ENCODE results near the gene TMEM132D. TPM values are rescaled to one million over a fixed set of nuclear protein-coding genes. Genes with fewer than 3 reads are reported as not detected.

Gene TMEM132D
- total and polyA plus RNA-seq, 2 donors from 2014 or later, result 0.13 TPM; not detected in 1

GRCh38 chr12:129226005-129226404, 677.8 kb downstream of the TMEM132D start:
- TF ChIP-seq CTCF (IDR thresholded peaks at IDR 0.05; ENCODE audit: borderline replicate concordance, extremely low read depth, insufficient read depth), result no peak
- no peaks in the 10 kb centered on the region for H3K36me3 ChIP-seq (ENCODE audit: control insufficient read depth in 2 of 3, insufficient read depth in 3 of 3, low read length in 3 of 3)
- no peak overlapping the region for H3K9ac ChIP-seq (ENCODE audit: low read length in 3 of 3)
- H3K9me3 ChIP-seq (ENCODE audit: control insufficient read depth in 2 of 3, insufficient read depth in 1 of 3, low read length in 3 of 3), result peaks cover 0 to 2% (median 0%) of the 10 kb centered on the region in 3 donors
- no peak overlapping the region for H3K27ac ChIP-seq (ENCODE audit: low read depth in 2 of 2, low read length in 2 of 2)
- intact Hi-C loops (cut with DNase I), result no loop called here
- no peak for FAIRE-seq
- no peak for DNase-seq
- H3K4me1 ChIP-seq (ENCODE audit: control insufficient read depth in 2 of 3, insufficient read depth in 2 of 3, low read depth in 1 of 3, low read length in 3 of 3), result no peaks in the 10 kb centered on the region
- H3K4me3 ChIP-seq (ENCODE audit: low read length in 3 of 3), result no peak overlapping the region
- no peaks in the 10 kb centered on the region for H3K27me3 ChIP-seq (ENCODE audit: control insufficient read depth, insufficient read depth, low read length)

- no peak for TF ChIP-seq CTCF (IDR thresholded peaks at IDR 0.05; ENCODE audit: borderline replicate concordance, extremely low read depth, insufficient read depth)
- Histone ChIP-seq H3K4me1 (ENCODE audit: control insufficient read depth in 2 of 3, insufficient read depth in 2 of 3, low read depth in 1 of 3, low read length in 3 of 3) (no peaks in the 10 kb centered on the region), H3K27me3 (ENCODE audit: control insufficient read depth, insufficient read depth, low read length) (no peaks in the 10 kb centered on the region), H3K9me3 (ENCODE audit: control insufficient read depth in 2 of 3, insufficient read depth in 1 of 3, low read length in 3 of 3) (peaks cover 0 to 6% (median 0%) of the 10 kb centered on the region in 3 donors), H3K9ac (ENCODE audit: low read length in 3 of 3) (no peak overlapping the region), H3K36me3 (ENCODE audit: control insufficient read depth in 2 of 3, insufficient read depth in 3 of 3, low read length in 3 of 3) (no peaks in the 10 kb centered on the region), H3K27ac (ENCODE audit: low read depth in 2 of 2, low read length in 2 of 2) (no peak overlapping the region), H3K4me3 (ENCODE audit: low read length in 3 of 3) (no peak overlapping the region)
- DNase-seq, result no peak
- no peak for FAIRE-seq
- intact Hi-C loops (cut with DNase I), result no loop called here
Observed at GRCh38 chr12:129215556-129215955, 688.3 kb downstream of the TMEM132D start.

- no peaks in the 10 kb centered on the region for H3K9me3 ChIP-seq (ENCODE audit: control insufficient read depth in 2 of 3, insufficient read depth in 1 of 3, low read length in 3 of 3)
- intact Hi-C loops (cut with DNase I), result no loop called here
- no peak overlapping the region for H3K4me3 ChIP-seq (ENCODE audit: low read length in 3 of 3)
Observed at GRCh38 chr12:129213551-129213950, 690.3 kb downstream of the TMEM132D start.

More at GRCh38 chr12:129213551-129213950, 690.3 kb downstream of the TMEM132D start:
- Histone ChIP-seq H3K27ac (ENCODE audit: low read depth in 2 of 2, low read length in 2 of 2) (no peak overlapping the region), H3K9ac (ENCODE audit: low read length in 3 of 3) (no peak overlapping the region), H3K4me1 (ENCODE audit: control insufficient read depth in 2 of 3, insufficient read depth in 2 of 3, low read depth in 1 of 3, low read length in 3 of 3) (no peaks in the 10 kb centered on the region), H3K27me3 (ENCODE audit: control insufficient read depth, insufficient read depth, low read length) (no peaks in the 10 kb centered on the region), H3K36me3 (ENCODE audit: control insufficient read depth in 2 of 3, insufficient read depth in 3 of 3, low read length in 3 of 3) (no peaks in the 10 kb centered on the region)
- FAIRE-seq (no peak), DNase-seq (no peak)
- no peak for TF ChIP-seq CTCF (IDR thresholded peaks at IDR 0.05; ENCODE audit: borderline replicate concordance, extremely low read depth, insufficient read depth)

Data from kidney (tissue), 14 donors.